Gastrocnemius medialis (tissue), 4 donors: ENCODE measurements around the gene LRRC27. TPM values are rescaled to one million over a fixed set of nuclear protein-coding genes. Genes with fewer than 3 reads are reported as not detected.

Experiments used
- ATAC-seq, 2 donors: fragments of 150-250 bp; one replicate each; pipeline ENCODE4 v1.9.1; 2016
- DNase-seq, 2 donors: peaks; one replicate each; pipeline ENCODE4 v3.0.0-alpha.2; 2019
- H3K27ac ChIP-seq, 4 donors: fragments of 200-600 bp; sonication (generic); 1 replicate in 1 of 4; 2 replicates in 3 of 4; pipeline ENCODE4 v1.5.1; 2016 to 2018; ENCODE audit warnings: mild to moderate bottlenecking in 2 of 4, moderate library complexity in 1 of 4
- H3K27me3 ChIP-seq, 3 donors: fragments of 200-600 bp; sonication (generic) in 2 of 3; 1 replicate in 1 of 3; 2 replicates in 2 of 3; pipeline versions ENCODE4 v1.5.1 to v1.6.0; 2016 to 2019; ENCODE audit warnings: mild to moderate bottlenecking in 1 of 3, moderate library complexity in 1 of 3
- H3K36me3 ChIP-seq, 2 donors: fragments of 200-600 bp; sonication (generic) in 1 of 2; one replicate each; pipeline ENCODE4 v1.5.1; 2017 to 2018
- H3K4me1 ChIP-seq, 2 donors: fragments of 200-600 bp; sonication (generic) in 1 of 2; one replicate each; pipeline ENCODE4 v1.5.1; 2016 to 2017; ENCODE audit warnings: mild to moderate bottlenecking in 2 of 2
- H3K4me3 ChIP-seq, 4 donors: fragments of 200-600 bp; sonication (generic) in 3 of 4; 1 replicate in 1 of 4; 2 replicates in 3 of 4; pipeline ENCODE4 v1.5.1; 2016 to 2019; ENCODE audit warnings: mild to moderate bottlenecking in 2 of 4
- H3K9me3 ChIP-seq, 3 donors: fragments of 200-600 bp; sonication (generic) in 2 of 3; 1 replicate in 1 of 3; 2 replicates in 2 of 3; pipeline ENCODE4 v1.5.1; 2016 to 2019
- CTCF ChIP-seq, 5 experiments: fragments of 450-650 bp in 3 of 5; fragments of 200-600 bp in 2 of 5; sonication (generic) in 2 of 5; IDR thresholded peaks in 4 of 5; conservative IDR thresholded peaks in 1 of 5; 1 replicate in 4 of 5; 2 replicates in 1 of 5; pipeline ENCODE4 v1.5.1; 2016 to 2019; ENCODE audit warnings: antibody characterized with exemption in 5 of 5, mild to moderate bottlenecking in 3 of 5, moderate library complexity in 3 of 5
- POLR2A ChIP-seq, 2 donors: fragments of 450-650 bp; IDR thresholded peaks; one replicate each; pipeline ENCODE4 v1.6.1; 2017; ENCODE audit warnings: antibody characterized with exemption in 2 of 2, mild to moderate bottlenecking in 2 of 2, moderate library complexity in 2 of 2
- in situ Hi-C, 4 donors: fragments of 200-750 bp; cut with MboI; loops; one replicate each; pipeline versions ENCODE4 v1.15.0 to v1.8.0; 2017; ENCODE audit warnings: low sequenced_read_pairs in 4 of 4
- intact Hi-C: fragments of 100-400 bp; cut with DNase I; formaldehyde crosslinking; loops from one replicate; pipeline ENCODE4 v1.15.1; 2023; ENCODE audit warnings: low total_unique reads
- total RNA-seq, 4 donors: library from RNA; depleted of rRNA; stranded (reverse); fragments of >200 nt; gene quantifications; one replicate each; pipeline versions ENCODE4 v1.1.0 to v1.2.3, GENCODE V29; 2016

The LRRC27 gene
- total RNA-seq, 4 donors from 2014 or later = 1.0 to 7.0 (median 4.1) TPM

- Histone ChIP-seq H3K27me3 (peaks cover 2 to 9% (median 5%) of the 10 kb centered on the region in 3 donors), H3K4me3 (no peak overlapping the region), H3K4me1 (no peaks in the 10 kb centered on the region), H3K36me3 (no peaks in the 10 kb centered on the region), H3K27ac (no peak overlapping the region), H3K9me3 (peaks cover 0 to 4% (median 3%) of the 10 kb centered on the region in 3 donors)
- in situ Hi-C loops = no loop called here
- intact Hi-C loops = no loop called here
- TF ChIP-seq CTCF (IDR thresholded peaks at IDR 0.05 in 4 of 5, conservative IDR thresholded peaks at IDR 0.05 in 1 of 5) = no peak
- no peak for TF ChIP-seq POLR2A (IDR thresholded peaks at IDR 0.05)
- no peak for DNase-seq
- ATAC-seq = no peak
These were observed 41.4 kb upstream of the LRRC27 start for GRCh38 chr10:132290631-132291030.

GRCh38 chr10:132291826-132292225 is 40.2 kb upstream of the LRRC27 start:
- Histone ChIP-seq H3K27ac (no peak overlapping the region), H3K27me3 (peaks cover 0 to under 1% (median 0%) of the 10 kb centered on the region in 3 donors), H3K9me3 (peaks cover 0 to 4% (median 3%) of the 10 kb centered on the region in 3 donors), H3K4me1 (no peaks in the 10 kb centered on the region), H3K4me3 (no peak overlapping the region), H3K36me3 (no peaks in the 10 kb centered on the region)
- intact Hi-C loops (no loop called here), in situ Hi-C loops (no loop called here)
- ATAC-seq = no peak
- TF ChIP-seq CTCF (IDR thresholded peaks at IDR 0.05 in 4 of 5, conservative IDR thresholded peaks at IDR 0.05 in 1 of 5) = no peak
- no peak for TF ChIP-seq POLR2A (IDR thresholded peaks at IDR 0.05)
- DNase-seq = no peak

- Histone ChIP-seq H3K36me3 (no peaks in the 10 kb centered on the region), H3K9me3 (peaks cover 0 to 4% (median 3%) of the 10 kb centered on the region in 3 donors), H3K27ac (no peak overlapping the region), H3K27me3 (peaks cover 0 to 3% (median 0%) of the 10 kb centered on the region in 3 donors), H3K4me1 (no peaks in the 10 kb centered on the region), H3K4me3 (no peak overlapping the region)
- TF ChIP-seq POLR2A (IDR thresholded peaks at IDR 0.05) = no peak
- TF ChIP-seq CTCF (IDR thresholded peaks at IDR 0.05 in 4 of 5, conservative IDR thresholded peaks at IDR 0.05 in 1 of 5) = no peak
- DNase-seq (no peak), ATAC-seq (no peak)
- intact Hi-C loops = no loop called here
- in situ Hi-C loops = no loop called here
These were observed 39.4 kb upstream of the LRRC27 start for GRCh38 chr10:132292287-132293200.

GRCh38 chr10:132293201-132293812 is 38.7 kb upstream of the LRRC27 start:
- Histone ChIP-seq H3K27me3 (peaks cover 0 to 3% (median 0%) of the 10 kb centered on the region in 3 donors), H3K36me3 (no peaks in the 10 kb centered on the region), H3K4me3 (no peak overlapping the region), H3K27ac (no peak overlapping the region), H3K9me3 (peaks cover 0 to 4% (median 3%) of the 10 kb centered on the region in 3 donors), H3K4me1 (no peaks in the 10 kb centered on the region)
- DNase-seq (no peak), ATAC-seq (no peak)
- intact Hi-C loops (no loop called here), in situ Hi-C loops (no loop called here)
- TF ChIP-seq CTCF (IDR thresholded peaks at IDR 0.05 in 4 of 5, conservative IDR thresholded peaks at IDR 0.05 in 1 of 5) (no peak), POLR2A (IDR thresholded peaks at IDR 0.05) (no peak)
